Caco-2 (cell line): ENCODE results near the gene HCN3. TPM values are rescaled to one million over a fixed set of nuclear protein-coding genes. Genes with fewer than 3 reads are reported as not detected.
"Not testable (repeated sequence)": the region's sequence is repeated elsewhere in the genome, so short reads cannot be mapped to it uniquely, and the experiment has no call there.

Experiments used
- BruUV-seq: library from RNA; stranded (reverse); fragments of 400-500 nt; replicated peaks from 2 replicates; lab custom pipeline; 2021; lab: Mats Ljungman, UMichigan
- CTCF ChIA-PET: fragments of 300-600 bp; sonication (Branson Sonifier 250); formaldehyde crosslinking; loops from one replicate; lab custom pipeline; 2022; ENCODE audit warnings: antibody characterized with exemption; lab: Charles Lee
- POLR2A ChIA-PET: fragments of 300-600 bp; sonication (Branson Sonifier 250); formaldehyde crosslinking; loops from one replicate; lab custom pipeline; 2022; ENCODE audit warnings: antibody characterized with exemption; lab: Charles Lee
- DNase-seq, 2 experiments: peaks; one replicate each; pipeline versions ENCODE4 v3.0.0 to v3.0.0-alpha.2; 2020 to 2022
- H3K27me3 ChIP-seq: replicated peaks from 2 replicates; pipeline ENCODE4 v1.6.0; 2011; ENCODE audit warnings: low read length; ENCODE audit not compliant: control insufficient read depth, insufficient read depth
- H3K36me3 ChIP-seq: 2 replicates; pipeline ENCODE4 v1.5.1; 2011; ENCODE audit warnings: low read length; ENCODE audit not compliant: control insufficient read depth, insufficient read depth
- H3K4me1 ChIP-seq: fragments of 250-450 bp; sonication (Bioruptor Pico); 2 replicates; pipeline ENCODE4 v1.5.1; 2020; ENCODE audit warnings: mild to moderate bottlenecking
- H3K4me3 ChIP-seq: 2 replicates; pipeline ENCODE4 v1.5.1; 2011; ENCODE audit warnings: low read depth, mild to moderate bottlenecking, control low read depth, low read length
- H3K9me3 ChIP-seq: fragments of 250-450 bp; sonication (Bioruptor Pico); 2 replicates; pipeline ENCODE4 v1.5.1; 2020; ENCODE audit warnings: mild to moderate bottlenecking, moderate library complexity
- H3K27ac Mint-ChIP-seq: one replicate; pipeline ENCODE4 v1.8.0; 2022; ENCODE audit warnings: mixed read lengths; ENCODE audit not compliant: unreplicated experiment
- H3K27me3 Mint-ChIP-seq: one replicate; pipeline ENCODE4 v1.8.0; 2022; ENCODE audit warnings: mixed read lengths; ENCODE audit not compliant: insufficient read depth, unreplicated experiment
- H3K36me3 Mint-ChIP-seq: one replicate; pipeline ENCODE4 v1.8.0; 2022; ENCODE audit warnings: mild to moderate bottlenecking, mixed read lengths; ENCODE audit not compliant: insufficient read depth, unreplicated experiment
- H3K4me1 Mint-ChIP-seq: one replicate; pipeline ENCODE4 v1.8.0; 2022; ENCODE audit warnings: low read depth, mixed read lengths; ENCODE audit not compliant: unreplicated experiment
- H3K4me3 Mint-ChIP-seq: one replicate; pipeline ENCODE4 v1.8.0; 2022; ENCODE audit warnings: mild to moderate bottlenecking, moderate library complexity, mixed read lengths; ENCODE audit not compliant: unreplicated experiment
- H3K9me3 Mint-ChIP-seq: one replicate; pipeline ENCODE4 v1.8.0; 2022; ENCODE audit warnings: mixed read lengths; ENCODE audit not compliant: unreplicated experiment
- CTCF ChIP-seq, 2 experiments: fragments of 200-600 bp in 1 of 2; IDR thresholded peaks; 1 replicate in 1 of 2; 2 replicates in 1 of 2; pipeline versions ENCODE4 v1.5.1 to v1.8.0; 2011 to 2022; ENCODE audit warnings: antibody characterized with exemption in 1 of 2, control low read depth in 1 of 2, inconsistent platforms in 1 of 2, low read depth in 1 of 2, low read length in 1 of 2, mild to moderate bottlenecking in 1 of 2, moderate library complexity in 1 of 2; ENCODE audit not compliant: insufficient read depth in 1 of 2, severe bottlenecking in 1 of 2, unreplicated experiment in 1 of 2
- intact Hi-C: fragments of 100-400 bp; cut with micrococcal nuclease; formaldehyde crosslinking; loops from one replicate; pipeline ENCODE4 v1.10.0; 2022; ENCODE audit not compliant: unreplicated experiment
- total RNA-seq: library from RNA; stranded (reverse); gene quantifications from 2 replicates; pipeline ENCODE4 v1.2.3, GENCODE V29; 2022

The HCN3 gene
- total RNA-seq, 1 experiment from 2014 or later = 8.8 TPM

GRCh38 chr1:155285631-155286044, 8.4 kb downstream of the HCN3 start:
- BruUV-seq = no TSS peak
- Mint-ChIP-seq H3K27ac (no peak overlapping the region), H3K36me3 (peaks cover 7% of the 10 kb centered on the region), H3K27me3 (no peaks in the 10 kb centered on the region), H3K4me3 (no peak overlapping the region), H3K4me1 (no peaks in the 10 kb centered on the region), H3K9me3 (no peaks in the 10 kb centered on the region)
- no peaks in the 10 kb centered on the region for H3K27me3 ChIP-seq
- ChIA-PET CTCF (interaction anchor here (0.8 kb wide), 1 partner anchor 9 kb away, joined by 3 read pairs; no protein-coding TSS in a partner anchor), POLR2A (no interaction called here)
- intact Hi-C loops = no loop called here
- no peak for DNase-seq
- H3K9me3 ChIP-seq = no peaks in the 10 kb centered on the region
- peaks cover 2% of the 10 kb centered on the region; the same call in 1 of the 2 replicates for H3K36me3 ChIP-seq
- TF ChIP-seq CTCF (IDR thresholded peaks at IDR 0.05; ENCODE audit: insufficient read depth in 1 of 2, low read depth in 1 of 2, low read length in 1 of 2, severe bottlenecking in 1 of 2, unreplicated experiment in 1 of 2) = no peak
- H3K4me3 ChIP-seq = no peak overlapping the region
- H3K4me1 ChIP-seq = peaks cover 4% of the 10 kb centered on the region; the same call in 1 of the 2 replicates

DNA sequence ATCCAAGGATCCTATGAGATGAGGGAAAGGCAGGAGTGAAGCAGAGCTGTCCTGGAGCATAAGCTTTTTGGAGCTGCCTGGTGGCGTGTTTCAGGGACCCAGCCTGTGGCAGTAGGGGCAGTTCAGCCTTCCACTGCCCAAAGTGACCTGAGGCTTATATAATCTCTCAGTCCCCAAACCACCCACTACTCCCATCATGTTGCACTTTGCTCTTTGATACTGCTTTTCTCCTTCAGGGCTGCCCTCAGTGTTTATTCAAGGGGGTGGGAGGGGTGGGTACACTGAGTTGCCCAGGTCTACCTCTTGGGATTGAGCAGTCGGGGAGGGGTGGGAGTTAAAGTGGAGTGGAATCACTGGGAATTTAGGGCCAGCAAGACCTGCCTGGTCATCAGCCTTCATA, 9.3 kb downstream of the HCN3 start:
- CTCF ChIA-PET = interaction anchor here (0.8 kb wide), 1 partner anchor 10 kb away, joined by 3 read pairs; no protein-coding TSS in a partner anchor
- intact Hi-C loops = no loop called here

DNA sequence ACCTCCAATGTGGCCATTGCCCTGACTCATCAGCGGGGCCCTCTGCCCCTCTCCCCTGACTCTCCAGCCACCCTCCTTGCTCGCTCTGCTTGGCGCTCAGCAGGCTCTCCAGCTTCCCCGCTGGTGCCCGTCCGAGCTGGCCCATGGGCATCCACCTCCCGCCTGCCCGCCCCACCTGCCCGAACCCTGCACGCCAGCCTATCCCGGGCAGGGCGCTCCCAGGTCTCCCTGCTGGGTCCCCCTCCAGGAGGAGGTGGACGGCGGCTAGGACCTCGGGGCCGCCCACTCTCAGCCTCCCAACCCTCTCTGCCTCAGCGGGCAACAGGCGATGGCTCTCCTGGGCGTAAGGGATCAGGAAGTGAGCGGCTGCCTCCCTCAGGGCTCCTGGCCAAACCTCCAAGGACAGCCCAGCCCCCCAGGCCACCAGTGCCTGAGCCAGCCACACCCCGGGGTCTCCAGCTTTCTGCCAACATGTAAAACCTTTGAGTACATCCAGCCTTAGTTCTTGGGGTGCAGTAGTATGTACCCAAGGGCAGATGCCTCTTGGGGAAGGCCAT, 10.8 kb downstream of the HCN3 start:
- no peaks in the 10 kb centered on the region for H3K9me3 ChIP-seq
- H3K27me3 ChIP-seq = no peaks in the 10 kb centered on the region
- Mint-ChIP-seq H3K27me3 (no peaks in the 10 kb centered on the region), H3K4me1 (no peaks in the 10 kb centered on the region), H3K4me3 (no peak overlapping the region), H3K36me3 (peaks cover 4% of the 10 kb centered on the region), H3K9me3 (no peaks in the 10 kb centered on the region), H3K27ac (no peak overlapping the region)
- no TSS peak for BruUV-seq
- no peak for DNase-seq
- H3K36me3 ChIP-seq = no peaks in the 10 kb centered on the region
- POLR2A ChIA-PET = interaction anchor here (0.7 kb wide), 1 partner anchor 579 kb away, joined by 6 read pairs; no protein-coding TSS in a partner anchor
- intact Hi-C loops = no loop called here
- CTCF ChIA-PET = interaction anchor here (0.7 kb wide), 1 partner anchor 272 kb away, joined by 3 read pairs; no protein-coding TSS in a partner anchor
- H3K4me1 ChIP-seq = peaks cover 4% of the 10 kb centered on the region; the same call in 1 of the 2 replicates
- no peak for TF ChIP-seq CTCF (IDR thresholded peaks at IDR 0.05; ENCODE audit: insufficient read depth in 1 of 2, low read depth in 1 of 2, low read length in 1 of 2, severe bottlenecking in 1 of 2, unreplicated experiment in 1 of 2)
- no peak overlapping the region for H3K4me3 ChIP-seq

More for the DNA sequence above, 9.3 kb downstream of the HCN3 start:
- no peaks in the 10 kb centered on the region for H3K9me3 Mint-ChIP-seq
- H3K4me3 ChIP-seq = no peak overlapping the region
- H3K9me3 ChIP-seq = no peaks in the 10 kb centered on the region
- peaks cover 4% of the 10 kb centered on the region; the same call in 1 of the 2 replicates for H3K4me1 ChIP-seq
- BruUV-seq = no TSS peak
- H3K27ac Mint-ChIP-seq = no peak overlapping the region
- no peaks in the 10 kb centered on the region for H3K4me1 Mint-ChIP-seq
- DNase-seq = no peak
- H3K36me3 ChIP-seq = peaks cover 2% of the 10 kb centered on the region; the same call in 1 of the 2 replicates
- POLR2A ChIA-PET = no interaction called here
- no peaks in the 10 kb centered on the region for H3K27me3 ChIP-seq
- H3K4me3 Mint-ChIP-seq = no peak overlapping the region
- no peak for TF ChIP-seq CTCF (IDR thresholded peaks at IDR 0.05; ENCODE audit: insufficient read depth in 1 of 2, low read depth in 1 of 2, low read length in 1 of 2, severe bottlenecking in 1 of 2, unreplicated experiment in 1 of 2)
- H3K36me3 Mint-ChIP-seq = peaks cover 9% of the 10 kb centered on the region
- no peaks in the 10 kb centered on the region for H3K27me3 Mint-ChIP-seq

DNA sequence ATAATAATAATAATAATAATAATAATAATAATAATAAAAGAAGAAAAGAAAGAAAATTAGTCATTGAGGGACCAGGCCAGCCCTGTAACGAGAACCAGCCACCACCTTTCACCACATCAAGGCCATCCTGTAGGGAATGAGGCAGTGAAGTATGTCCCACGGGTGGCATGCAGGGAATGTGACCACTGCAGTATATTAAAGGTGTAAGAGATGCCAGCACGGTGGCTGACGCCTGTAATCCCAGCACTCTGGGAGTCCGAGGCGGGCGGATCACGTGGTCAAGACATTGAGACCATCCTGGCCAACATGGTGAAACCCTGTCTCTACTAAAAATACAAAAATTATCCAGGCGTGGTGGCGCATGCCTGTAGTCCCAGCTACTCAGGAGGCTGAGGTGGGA, 13.7 kb downstream of the HCN3 start:
- H3K36me3 ChIP-seq, intact Hi-C loops, H3K4me1 Mint-ChIP-seq, POLR2A ChIA-PET, H3K27ac Mint-ChIP-seq, H3K9me3 Mint-ChIP-seq, H3K27me3 Mint-ChIP-seq, CTCF ChIA-PET, H3K27me3 ChIP-seq, H3K9me3 ChIP-seq, H3K36me3 Mint-ChIP-seq, H3K4me3 Mint-ChIP-seq, BruUV-seq, H3K4me1 ChIP-seq, H3K4me3 ChIP-seq, DNase-seq: not testable (repeated sequence)
